ENCODE results near the gene ARHGAP33. TPM values are rescaled to one million over a fixed set of nuclear protein-coding genes. Genes with fewer than 3 reads are reported as not detected.
"Not testable (repeated sequence)": the region's sequence is repeated elsewhere in the genome, so short reads cannot be mapped to it uniquely, and the experiment has no call there.

Gene ARHGAP33
- total RNA-seq, 4 donors from 2014 or later = 0.26 to 43.4 (median 8.9) TPM

DNA sequence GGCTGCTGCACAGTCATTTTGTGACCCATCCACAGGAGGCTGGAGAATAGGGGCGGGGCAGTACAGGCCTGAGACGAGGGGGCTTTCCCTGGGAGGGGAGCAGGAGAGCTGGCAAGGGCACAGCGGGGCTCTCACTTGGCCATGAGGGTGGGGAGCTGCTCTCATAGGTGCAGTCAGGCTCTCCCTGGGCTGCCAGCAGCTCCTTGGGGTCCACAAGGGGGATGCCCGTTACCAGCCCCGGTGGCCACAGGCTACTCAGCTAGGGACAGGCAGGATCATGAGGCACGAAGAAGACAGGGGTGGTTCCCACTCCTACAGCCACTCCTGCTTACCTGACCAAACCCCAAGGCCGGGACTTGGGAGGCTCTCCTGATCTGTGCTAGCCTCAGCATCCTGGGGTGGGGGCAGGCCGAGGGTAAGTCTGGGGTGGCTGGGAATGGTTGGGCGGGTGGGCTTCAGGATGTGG is 16.5 kb downstream of the ARHGAP33 start:
- no peak overlapping the region for H3K4me3 ChIP-seq
- peaks cover 0 to 6% of the 10 kb centered on the region in 2 donors for H3K27me3 ChIP-seq
- no peaks in the 10 kb centered on the region for H3K4me1 ChIP-seq
- no peak overlapping the region for H3K27ac ChIP-seq
- TF ChIP-seq, protein P1, sequence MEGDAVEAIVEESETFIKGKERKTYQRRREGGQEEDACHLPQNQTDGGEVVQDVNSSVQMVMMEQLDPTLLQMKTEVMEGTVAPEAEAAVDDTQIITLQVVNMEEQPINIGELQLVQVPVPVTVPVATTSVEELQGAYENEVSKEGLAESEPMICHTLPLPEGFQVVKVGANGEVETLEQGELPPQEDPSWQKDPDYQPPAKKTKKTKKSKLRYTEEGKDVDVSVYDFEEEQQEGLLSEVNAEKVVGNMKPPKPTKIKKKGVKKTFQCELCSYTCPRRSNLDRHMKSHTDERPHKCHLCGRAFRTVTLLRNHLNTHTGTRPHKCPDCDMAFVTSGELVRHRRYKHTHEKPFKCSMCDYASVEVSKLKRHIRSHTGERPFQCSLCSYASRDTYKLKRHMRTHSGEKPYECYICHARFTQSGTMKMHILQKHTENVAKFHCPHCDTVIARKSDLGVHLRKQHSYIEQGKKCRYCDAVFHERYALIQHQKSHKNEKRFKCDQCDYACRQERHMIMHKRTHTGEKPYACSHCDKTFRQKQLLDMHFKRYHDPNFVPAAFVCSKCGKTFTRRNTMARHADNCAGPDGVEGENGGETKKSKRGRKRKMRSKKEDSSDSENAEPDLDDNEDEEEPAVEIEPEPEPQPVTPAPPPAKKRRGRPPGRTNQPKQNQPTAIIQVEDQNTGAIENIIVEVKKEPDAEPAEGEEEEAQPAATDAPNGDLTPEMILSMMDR (IDR thresholded peaks at IDR 0.05) = no peak
- TF ChIP-seq POLR2A (IDR thresholded peaks at IDR 0.05) = no peak
- no peak for DNase-seq
- no peaks in the 10 kb centered on the region for H3K9me3 ChIP-seq
- intact Hi-C loops (cut with DNase I; ENCODE audit: low total_unique reads) = no loop called here
- no peaks in the 10 kb centered on the region for H3K36me3 ChIP-seq

DNA sequence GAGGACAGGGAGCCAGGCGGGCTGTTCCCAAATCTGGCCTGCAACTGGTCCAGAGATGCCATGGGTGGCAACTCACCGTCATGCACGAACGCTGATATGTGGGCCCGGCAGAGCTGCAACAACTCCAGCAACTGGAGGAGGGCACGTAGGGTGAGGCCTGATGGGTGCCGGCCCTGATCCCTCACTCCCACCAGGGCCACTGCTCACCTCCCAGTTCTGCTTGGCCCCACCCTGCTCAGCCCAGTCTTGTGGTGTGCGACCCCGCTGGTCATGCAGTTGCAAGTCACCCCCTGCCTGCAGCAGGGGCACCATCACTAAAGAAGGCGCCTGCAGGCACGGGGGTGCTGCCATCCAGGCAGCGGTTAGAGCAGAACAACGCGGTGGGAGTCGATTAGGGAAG is 16.9 kb downstream of the ARHGAP33 start:
- intact Hi-C loops (cut with DNase I; ENCODE audit: low total_unique reads) = no loop called here
- H3K27me3 ChIP-seq = peaks cover 0 to 8% of the 10 kb centered on the region in 2 donors
- H3K36me3 ChIP-seq = no peaks in the 10 kb centered on the region
- DNase-seq = no peak
- no peak for TF ChIP-seq POLR2A (IDR thresholded peaks at IDR 0.05)
- TF ChIP-seq, protein P1 (IDR thresholded peaks at IDR 0.05) = no peak
- no peaks in the 10 kb centered on the region for H3K4me1 ChIP-seq
- no peak overlapping the region for H3K4me3 ChIP-seq
- H3K9me3 ChIP-seq = no peaks in the 10 kb centered on the region
- H3K27ac ChIP-seq = no peak overlapping the region

DNA sequence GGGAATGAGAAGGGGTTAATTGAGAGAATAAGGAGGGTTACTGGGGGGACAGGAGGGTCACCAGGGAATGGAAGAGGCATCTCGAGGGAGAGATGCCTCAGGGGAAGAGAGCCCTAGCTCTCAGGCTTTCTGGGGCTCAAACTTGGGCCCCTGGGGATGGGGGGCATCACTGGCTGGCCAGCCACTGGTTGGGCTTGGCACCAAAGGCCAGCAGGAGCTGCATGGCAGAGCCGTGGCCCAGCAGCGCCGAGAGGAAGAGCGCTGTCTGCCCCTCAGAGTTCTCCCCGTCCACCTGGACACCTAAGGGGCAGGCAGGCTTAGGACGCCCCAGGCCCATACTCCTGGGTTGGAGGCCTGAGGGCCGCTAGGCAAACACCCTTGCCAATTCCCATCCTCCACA is 17.5 kb downstream of the ARHGAP33 start:
- H3K4me3 ChIP-seq = no peak overlapping the region
- no peak for DNase-seq
- peaks cover 0 to 8% of the 10 kb centered on the region in 2 donors for H3K27me3 ChIP-seq
- no peak overlapping the region for H3K27ac ChIP-seq
- no peak for TF ChIP-seq POLR2A (IDR thresholded peaks at IDR 0.05)
- TF ChIP-seq, protein P1 (IDR thresholded peaks at IDR 0.05) = no peak
- no peaks in the 10 kb centered on the region for H3K9me3 ChIP-seq
- intact Hi-C loops (cut with DNase I; ENCODE audit: low total_unique reads) = no loop called here
- no peaks in the 10 kb centered on the region for H3K4me1 ChIP-seq
- H3K36me3 ChIP-seq = no peaks in the 10 kb centered on the region

DNA sequence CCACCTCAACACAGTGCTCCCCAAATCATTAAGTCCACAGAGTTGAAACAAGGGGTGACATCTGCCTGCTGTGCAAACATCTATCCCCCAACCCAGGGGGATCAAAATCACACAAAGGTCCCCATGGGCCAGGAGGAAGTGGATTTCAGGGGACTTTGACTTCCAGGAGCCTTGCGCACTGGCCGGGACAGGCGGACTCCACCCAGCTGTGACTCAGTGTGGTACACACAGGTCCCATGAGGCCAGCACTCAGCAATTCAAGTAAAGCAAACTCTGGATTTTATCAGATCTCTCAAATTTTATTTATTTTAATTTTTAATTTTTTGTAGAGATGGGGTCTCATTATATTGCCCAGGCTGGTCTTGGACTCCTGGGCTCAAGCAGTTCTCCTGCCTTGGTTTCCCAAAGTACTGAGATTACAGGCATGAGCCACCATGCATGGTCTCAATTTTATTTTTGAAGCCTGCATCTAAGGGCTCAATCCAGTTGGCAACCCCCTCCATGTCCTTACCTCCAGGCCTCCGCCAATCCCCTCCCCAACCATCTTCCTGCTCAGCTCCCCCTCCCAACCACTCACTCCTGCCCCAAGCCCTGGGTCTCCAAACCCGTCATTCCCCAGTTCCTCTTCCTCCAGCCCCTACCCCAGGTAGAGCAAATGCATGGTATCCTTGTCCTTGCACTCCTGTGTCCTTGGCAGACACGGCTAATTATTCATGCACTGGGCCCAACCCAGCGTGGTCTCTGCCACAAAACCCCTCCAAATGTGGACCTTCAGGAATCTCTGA is 18.2 kb downstream of the ARHGAP33 start:
- no peak for DNase-seq
- Histone ChIP-seq H3K4me1 (no peaks in the 10 kb centered on the region), H3K4me3 (no peak overlapping the region), H3K27ac (no peak overlapping the region), H3K9me3 (no peaks in the 10 kb centered on the region), H3K36me3 (no peaks in the 10 kb centered on the region), H3K27me3 (peaks cover 0 to 8% of the 10 kb centered on the region in 2 donors)
- intact Hi-C loops (cut with DNase I; ENCODE audit: low total_unique reads) = no loop called here
- no peak for TF ChIP-seq POLR2A (IDR thresholded peaks at IDR 0.05)
- TF ChIP-seq, protein P1 (IDR thresholded peaks at IDR 0.05) = no peak

DNA sequence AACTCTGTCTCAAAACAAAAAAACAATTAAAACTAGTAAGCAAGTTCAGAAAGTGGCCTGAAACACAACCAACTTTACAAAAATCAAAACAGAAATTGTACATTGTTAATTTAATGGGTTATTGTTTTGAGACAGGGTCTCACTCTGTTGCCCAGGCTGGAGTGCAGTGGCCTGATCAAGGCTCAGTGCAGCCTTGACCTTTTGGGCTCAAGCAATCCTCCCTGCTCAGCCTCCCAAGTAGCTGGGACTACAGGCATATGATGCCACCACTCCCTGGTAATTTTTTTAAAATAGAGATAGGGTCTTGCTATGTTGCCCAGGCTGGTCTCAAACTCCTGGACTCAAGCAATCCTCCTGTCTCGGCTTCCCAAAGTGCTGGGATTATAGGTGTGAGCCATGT is 20.2 kb downstream of the ARHGAP33 start:
- H3K9me3 ChIP-seq; H3K36me3 ChIP-seq; H3K27ac ChIP-seq; H3K27me3 ChIP-seq; H3K4me3 ChIP-seq; intact Hi-C loops (cut with DNase I; ENCODE audit: low total_unique reads); H3K4me1 ChIP-seq; DNase-seq: not testable (repeated sequence)
